GM12892 (cell line): Measurements from ENCODE around the gene TSPAN4.

Experiments
- DNase-seq: peaks from one replicate; pipeline ENCODE4 v3.0.0; 2011; ENCODE audit not compliant: insufficient read length
- FAIRE-seq: peaks from 2 replicates; lab custom pipeline; 2011; peaks lifted over from hg19 to GRCh38; lab: Jason Lieb, UNC
- POLR2A ChIP-seq: IDR thresholded peaks from 2 replicates; pipeline ENCODE4 v1.6.1; 2011; ENCODE audit warnings: low read depth, low read length, control low read depth
- POLR2AphosphoS5 ChIP-seq: IDR thresholded peaks from 2 replicates; pipeline ENCODE4 v1.6.1; 2011; ENCODE audit warnings: low read depth, low read length, control low read depth
- TAF1 ChIP-seq: IDR thresholded peaks from 2 replicates; pipeline ENCODE4 v1.6.1; 2011; ENCODE audit warnings: low read depth, mild to moderate bottlenecking, control low read depth, low read length, borderline replicate concordance

TSPAN4 gene

DNA sequence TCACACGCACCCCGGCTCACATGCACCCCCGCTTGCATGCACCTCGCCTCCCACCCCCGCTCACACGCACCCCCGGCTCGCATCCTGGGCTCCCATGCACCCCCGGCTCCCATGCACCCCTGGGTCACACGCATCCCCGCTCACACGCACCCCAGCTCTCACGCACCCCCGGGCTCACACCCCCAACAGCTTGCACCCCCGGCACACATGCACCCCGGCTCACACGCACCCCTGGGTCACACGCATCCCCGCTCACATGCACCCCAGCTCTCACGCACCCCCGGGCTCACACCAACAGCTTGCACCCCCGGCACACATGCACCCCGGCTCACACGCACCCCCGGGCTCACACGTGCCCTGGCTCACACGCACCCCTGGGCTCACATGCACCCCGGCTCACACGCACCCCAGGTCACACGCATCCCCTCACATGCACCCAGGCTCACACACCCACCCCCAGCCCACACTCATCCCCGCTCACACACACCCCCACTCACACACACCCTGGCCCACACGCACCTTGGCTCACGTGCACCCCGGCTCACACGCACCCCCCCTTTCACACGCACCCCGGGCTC, 16.2 kb downstream of the TSPAN4 start:
- FAIRE-seq (no peak), DNase-seq (no peak)
- no peak for TF ChIP-seq TAF1
- no peak for TF ChIP-seq POLR2A
- no peak for TF ChIP-seq POLR2AphosphoS5

DNA sequence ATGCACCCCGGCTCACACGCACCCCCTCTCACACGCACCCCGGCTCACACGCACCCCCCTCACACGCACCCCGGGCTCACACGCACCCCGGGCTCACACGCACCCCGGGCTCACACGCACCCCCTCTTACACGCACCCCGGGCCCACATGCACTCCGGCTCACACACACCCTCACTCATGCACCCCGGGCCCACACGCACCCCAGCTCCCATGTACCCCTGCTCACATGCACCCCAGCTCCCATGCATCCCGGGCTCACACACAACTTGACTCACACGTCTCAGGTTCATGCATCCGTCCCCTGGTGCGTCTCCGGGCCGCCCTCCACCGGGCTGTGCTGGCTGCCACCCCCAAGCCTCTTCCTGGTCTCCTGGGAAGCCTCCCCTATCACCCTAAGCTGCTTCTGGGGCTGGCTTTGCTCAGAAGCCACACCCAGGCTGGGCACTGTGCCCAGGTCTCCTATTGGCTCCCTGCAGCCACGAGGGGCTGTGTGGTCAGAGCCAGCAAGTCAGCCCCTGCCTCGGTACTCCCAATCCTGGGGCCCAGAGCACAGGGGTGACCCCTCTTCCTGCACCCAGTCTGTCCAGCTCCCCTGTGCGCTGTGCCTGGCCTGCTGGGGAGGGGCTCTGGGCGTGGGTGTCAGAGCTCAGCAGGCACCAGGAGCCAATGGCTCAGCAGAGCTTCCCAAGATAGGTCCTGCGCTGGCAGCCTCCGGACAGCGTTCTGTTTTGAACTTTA, 16.9 kb downstream of the TSPAN4 start:
- DNase-seq (no peak), FAIRE-seq (no peak)
- TF ChIP-seq POLR2AphosphoS5 = no peak
- TF ChIP-seq TAF1 = no peak
- TF ChIP-seq POLR2A = no peak

DNA sequence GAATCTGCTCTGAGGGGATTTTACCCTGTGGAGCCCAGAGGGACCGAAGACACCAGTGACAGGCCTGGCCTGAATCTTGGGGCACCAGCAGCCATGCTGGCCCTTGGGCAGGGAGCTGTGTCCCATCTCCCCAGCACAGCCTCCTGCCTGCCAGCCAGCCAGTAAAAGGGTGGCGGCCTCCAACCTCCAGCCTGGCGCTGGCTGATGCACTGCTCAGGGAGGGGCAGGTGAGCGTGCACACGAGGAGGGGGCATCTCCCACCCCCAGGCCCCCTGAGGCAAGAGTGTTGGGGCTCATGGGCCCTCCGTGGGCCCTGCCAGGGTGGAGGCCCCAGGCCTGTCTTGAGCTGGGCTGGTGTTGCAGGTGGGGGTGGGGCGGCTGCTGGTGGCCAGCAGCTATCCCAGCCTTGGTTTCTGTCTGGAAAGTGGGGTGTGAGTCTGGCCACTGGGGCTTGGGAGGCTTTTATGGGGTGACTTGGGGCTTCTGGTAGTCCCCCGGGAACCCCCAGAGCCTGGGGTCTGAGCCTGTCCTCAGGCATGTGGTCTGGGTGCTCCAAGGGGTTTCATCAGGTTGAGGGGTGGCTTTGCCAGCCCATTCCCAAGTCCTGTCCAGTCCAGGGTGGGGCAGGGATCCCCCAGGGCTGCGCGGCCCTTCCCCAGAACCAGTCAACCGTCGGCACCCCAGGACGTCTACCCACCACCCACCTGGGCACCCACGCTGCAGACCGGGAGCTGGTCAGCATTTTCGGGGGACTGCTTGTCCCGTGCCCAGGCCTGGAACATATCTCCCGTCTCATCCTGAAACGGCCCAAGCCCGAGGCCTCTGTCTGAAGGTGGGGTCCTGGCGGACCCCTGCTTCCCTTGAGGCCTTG, 17.8 kb downstream of the TSPAN4 start:
- DNase-seq = no peak
- FAIRE-seq = no peak
- TF ChIP-seq POLR2A = no peak
- TF ChIP-seq POLR2AphosphoS5 = no peak
- TF ChIP-seq TAF1 = no peak

DNA sequence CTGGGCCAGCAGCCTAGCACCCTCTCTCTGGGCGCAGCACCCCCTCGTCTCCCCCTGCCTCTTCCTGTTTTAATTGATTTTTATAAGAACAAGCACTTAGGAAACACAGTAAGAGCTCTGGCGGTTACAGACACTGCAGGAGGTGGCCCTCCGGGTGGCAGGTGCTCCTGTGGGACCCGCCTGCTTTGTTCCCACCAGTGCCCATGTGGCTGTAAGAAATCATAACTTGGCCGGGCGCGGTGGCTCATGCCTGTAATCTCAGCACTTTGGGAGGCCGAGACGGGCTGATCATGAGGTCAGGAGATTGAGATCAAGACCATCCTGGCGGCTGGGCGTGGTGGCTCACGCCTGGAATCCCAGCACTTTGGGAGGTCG, 18.4 kb downstream of the TSPAN4 start:
- no peak for TF ChIP-seq POLR2A
- no peak for TF ChIP-seq POLR2AphosphoS5
- no peak for TF ChIP-seq TAF1
- DNase-seq (no peak), FAIRE-seq (no peak)

DNA sequence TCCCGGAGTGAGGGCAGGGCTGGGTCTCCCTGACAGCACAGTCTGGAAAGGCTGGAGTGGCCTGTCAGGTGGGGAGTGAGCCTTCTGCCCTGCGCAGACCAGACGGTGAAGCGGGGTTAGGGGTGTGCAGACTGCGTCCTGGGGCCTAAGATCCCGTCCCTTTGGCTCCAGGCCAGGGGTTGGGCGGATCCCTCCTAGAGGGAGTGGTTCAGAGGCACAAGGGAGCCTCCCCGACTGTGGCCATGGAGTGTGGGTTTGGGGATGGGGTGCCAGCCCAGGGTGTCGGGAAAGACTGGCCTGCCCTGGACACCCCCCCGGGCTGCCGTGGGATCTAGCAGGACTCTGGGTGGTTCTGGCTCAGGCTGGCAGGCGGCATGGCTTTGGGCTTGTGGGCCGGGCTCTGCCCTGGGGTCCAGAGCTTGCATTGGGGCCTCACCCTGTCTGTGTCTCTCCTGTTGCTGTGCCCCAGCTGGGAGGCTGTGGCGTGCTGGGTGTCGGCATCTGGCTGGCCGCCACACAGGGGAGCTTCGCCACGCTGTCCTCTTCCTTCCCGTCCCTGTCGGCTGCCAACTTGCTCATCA, 19.5 kb downstream of the TSPAN4 start:
- TF ChIP-seq TAF1 (no peak), POLR2A (peak; percentile 20; the same call in 1 of the 2 replicates)
- FAIRE-seq (no peak), DNase-seq (no peak)

DNA sequence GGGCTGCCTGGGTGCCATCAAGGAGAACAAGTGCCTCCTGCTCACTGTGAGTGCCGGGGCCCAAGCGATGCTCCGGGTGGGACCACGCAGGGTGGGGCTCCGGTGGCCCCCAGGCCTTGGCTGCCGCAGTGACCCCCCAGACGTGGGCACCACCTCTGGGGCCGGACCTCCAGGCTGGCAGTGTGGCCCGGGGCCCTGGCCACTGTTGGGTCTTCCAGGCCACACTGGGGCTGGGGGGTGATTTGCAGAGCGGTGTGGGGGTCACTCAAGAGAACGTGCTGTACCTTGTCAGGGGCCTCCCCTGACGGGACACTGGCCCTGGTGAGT, 20.0 kb downstream of the TSPAN4 start:
- DNase-seq (no peak), FAIRE-seq (no peak)
- TF ChIP-seq POLR2A (no peak), POLR2AphosphoS5 (no peak), TAF1 (no peak)

DNA sequence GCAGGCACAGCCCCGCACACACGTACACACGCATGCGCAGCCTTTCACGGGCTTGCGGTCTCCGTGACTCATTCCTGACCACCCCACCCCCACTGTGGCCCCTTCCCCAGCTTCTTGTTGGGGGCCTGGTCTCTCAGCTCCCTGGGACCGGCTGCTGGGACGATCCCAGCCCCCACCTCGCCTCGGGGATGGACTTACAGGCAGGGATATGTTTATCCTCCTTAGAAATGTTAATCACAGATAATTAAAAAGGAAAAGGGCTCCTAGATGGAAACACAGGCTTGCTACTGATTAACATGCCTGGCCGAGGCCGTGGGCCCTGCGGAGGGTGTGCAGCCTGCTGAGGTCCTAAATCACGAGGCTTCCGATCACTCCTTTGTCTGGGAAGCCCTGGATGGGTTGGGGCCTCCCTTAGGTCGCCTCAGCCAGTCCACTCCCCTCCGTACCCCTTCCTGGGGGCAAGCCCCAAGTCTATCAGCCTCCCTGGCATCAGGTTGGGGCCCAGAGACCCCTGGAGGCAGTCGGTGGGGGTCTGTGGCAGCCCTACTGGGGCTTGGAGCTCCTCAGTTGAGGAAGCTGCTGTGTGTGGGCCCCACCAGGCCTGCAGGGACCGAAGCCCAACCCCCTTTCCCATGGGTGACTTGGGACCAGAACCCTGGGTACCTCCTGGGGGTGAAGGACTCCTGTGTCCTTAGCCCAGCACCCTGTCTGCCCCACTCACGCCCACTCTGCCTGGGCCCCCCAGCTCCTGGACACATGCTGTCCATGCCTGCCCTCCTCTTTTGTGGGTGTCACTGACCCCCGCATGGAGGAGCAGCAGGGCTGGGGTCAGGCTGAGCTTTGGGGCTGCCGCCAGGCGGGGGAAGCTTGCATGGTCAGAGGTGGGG, 20.6 kb downstream of the TSPAN4 start:
- FAIRE-seq = no peak
- TF ChIP-seq POLR2A (no peak), POLR2AphosphoS5 (no peak)
- no peak for DNase-seq

DNA sequence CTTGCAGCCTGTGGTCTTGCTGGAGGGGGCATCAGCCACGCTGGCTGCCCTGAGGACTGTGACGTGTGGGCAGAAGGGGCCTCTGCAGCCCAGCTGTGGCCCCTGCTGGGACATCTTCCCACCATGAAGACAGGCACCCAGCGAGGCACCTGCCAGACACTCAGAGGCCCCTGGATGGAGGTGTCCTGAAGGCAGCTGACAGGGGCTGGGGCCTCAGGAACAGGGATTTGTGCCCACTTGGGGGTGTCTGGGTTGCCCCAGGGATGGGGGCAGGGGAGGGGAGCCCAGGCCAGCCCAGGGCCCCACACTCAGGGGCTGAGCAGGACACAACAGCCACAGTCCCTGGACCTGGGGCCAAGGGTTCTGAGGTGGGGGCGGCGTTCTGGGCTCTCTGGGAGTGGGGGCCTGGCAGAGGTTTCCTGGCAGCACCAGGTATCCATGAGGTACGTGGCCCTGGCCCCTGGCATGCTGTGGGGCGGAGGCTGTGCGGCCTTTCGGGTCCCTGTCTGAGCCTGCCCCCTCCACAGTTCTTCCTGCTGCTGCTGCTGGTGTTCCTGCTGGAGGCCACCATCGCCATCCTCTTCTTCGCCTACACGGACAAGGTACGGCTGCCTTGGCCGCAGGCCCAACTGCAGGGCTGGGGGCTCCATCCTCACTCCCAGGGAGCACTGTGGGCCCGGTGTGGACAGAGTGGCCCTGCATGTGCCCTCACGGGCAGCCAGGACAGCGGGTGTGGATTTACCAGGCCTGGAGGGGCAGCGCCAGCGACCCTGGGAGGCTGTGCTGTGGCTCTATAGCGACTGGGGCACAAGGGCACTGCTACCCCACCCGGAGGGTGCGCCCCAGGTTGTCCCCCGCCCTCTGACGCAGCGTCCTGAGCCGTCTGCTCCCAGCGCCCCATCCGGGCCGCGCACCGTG, 21.5 kb downstream of the TSPAN4 start:
- TF ChIP-seq POLR2A (no peak), POLR2AphosphoS5 (no peak), TAF1 (no peak)
- no peak for DNase-seq
- FAIRE-seq = no peak

DNA sequence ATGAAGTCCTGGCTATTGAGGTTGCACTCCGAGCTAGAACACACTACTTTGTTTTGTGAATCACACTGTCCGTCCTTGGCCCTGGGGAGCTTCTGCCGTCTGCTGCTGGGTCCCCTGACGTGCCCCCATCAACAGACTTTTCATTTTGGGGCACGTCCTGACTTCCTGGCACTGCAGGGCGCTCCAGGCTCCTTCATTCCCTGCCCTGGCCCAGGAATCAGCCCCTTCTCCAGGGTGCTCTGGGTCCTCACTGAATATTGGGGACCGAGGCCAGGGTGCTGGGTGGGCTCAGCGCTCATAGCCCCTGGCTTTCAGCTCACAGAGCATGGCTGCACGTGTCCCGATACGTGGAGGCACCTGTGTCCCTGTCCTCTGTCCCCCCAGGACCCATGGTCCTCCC, 22.2 kb downstream of the TSPAN4 start:
- DNase-seq = no peak
- no peak for FAIRE-seq
- no peak for TF ChIP-seq TAF1
